Parathyroid adenoma (tissue), 2 donors: ENCODE results near the gene CFAP69.

Experiments used
- H2AFZ ChIP-seq: fragments of 300-600 bp; sonication (generic); one replicate; pipeline ENCODE4 v1.7.0; 2017; ENCODE audit warnings: antibody characterized with exemption, mild to moderate bottlenecking
- H3K27ac ChIP-seq: fragments of 300-600 bp; sonication (generic); one replicate; pipeline ENCODE4 v1.7.0; 2017
- H3K27me3 ChIP-seq: fragments of 300-600 bp; sonication (generic); one replicate; pipeline ENCODE4 v1.7.0; 2017; ENCODE audit warnings: low read length; ENCODE audit not compliant: control insufficient read depth, insufficient read depth
- H3K36me3 ChIP-seq: fragments of 300-600 bp; sonication (generic); one replicate; pipeline ENCODE4 v1.7.0; 2017; ENCODE audit warnings: low read length; ENCODE audit not compliant: control insufficient read depth, insufficient read depth
- H3K4me1 ChIP-seq: fragments of 300-600 bp; sonication (generic); one replicate; pipeline ENCODE4 v1.7.0; 2017; ENCODE audit warnings: control low read depth
- H3K4me2 ChIP-seq: fragments of 300-600 bp; sonication (generic); one replicate; pipeline ENCODE4 v1.7.0; 2017; ENCODE audit warnings: low read length
- H3K4me3 ChIP-seq: fragments of 300-600 bp; sonication (generic); one replicate; pipeline ENCODE4 v1.7.0; 2017; ENCODE audit warnings: low read depth, low read length
- H3K79me2 ChIP-seq: fragments of 300-600 bp; sonication (generic); one replicate; pipeline ENCODE4 v1.7.0; 2017; ENCODE audit warnings: control low read depth
- H3K9ac ChIP-seq: fragments of 300-600 bp; sonication (generic); one replicate; pipeline ENCODE4 v1.7.0; 2017; ENCODE audit warnings: mild to moderate bottlenecking
- H3K9me3 ChIP-seq: fragments of 300-600 bp; sonication (generic); one replicate; pipeline ENCODE4 v1.7.0; 2017; ENCODE audit warnings: low read length; ENCODE audit not compliant: control insufficient read depth
- TF ChIP-seq, protein P1 (sequence below): fragments of 300-600 bp; sonication (generic); IDR thresholded peaks from one replicate; pipeline ENCODE4 v1.7.0; 2017; ENCODE audit warnings: antibody characterized with exemption, mild to moderate bottlenecking
- donor health status: primary hyperparathyroidism.

The CFAP69 gene

DNA sequence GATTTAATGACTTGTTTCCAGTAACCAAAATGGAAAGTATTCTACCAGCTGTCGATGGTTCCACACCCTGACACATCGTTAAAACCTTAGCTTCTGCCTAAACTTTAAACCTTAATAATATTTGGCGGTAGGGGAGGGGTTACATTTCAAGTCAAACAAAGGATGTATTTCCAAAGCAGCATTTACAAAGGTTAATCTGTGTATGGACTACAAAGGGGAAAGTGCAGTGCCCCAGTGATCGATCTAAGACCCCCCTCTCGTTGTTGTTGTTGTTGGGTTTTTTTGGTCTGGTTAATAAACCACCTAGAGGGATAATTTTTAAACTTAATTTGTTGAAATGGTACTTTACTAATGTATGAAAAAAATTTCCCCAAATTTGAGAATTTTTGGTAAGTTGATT lies 34.5 kb upstream of the CFAP69 start:
- no peak overlapping the region for H3K4me3 ChIP-seq
- H3K9ac ChIP-seq = no peak overlapping the region

DNA sequence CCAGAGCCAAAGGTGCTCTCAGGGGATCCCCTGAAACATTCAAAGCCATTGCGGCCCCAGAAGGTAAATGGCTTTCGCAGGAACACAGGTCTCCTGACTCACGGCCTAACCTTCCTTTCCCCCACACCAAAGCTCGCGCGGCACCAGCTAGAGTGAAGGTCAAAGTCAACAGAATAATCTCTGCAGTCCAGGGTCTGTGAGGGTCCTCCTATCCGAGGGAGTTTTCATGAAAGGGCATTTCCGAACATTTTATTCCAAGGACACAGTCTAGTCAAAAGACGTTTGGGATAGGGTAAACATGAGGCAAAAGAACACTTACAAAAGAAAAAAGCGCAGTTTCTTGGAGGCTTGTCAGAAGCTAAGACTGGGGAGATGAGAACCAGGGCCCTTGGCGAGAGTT lies 34.0 kb upstream of the CFAP69 start:
- Histone ChIP-seq H3K4me1 (peaks cover 6% of the 10 kb centered on the region), H3K9me3 (no peaks in the 10 kb centered on the region), H3K4me2 (peak overlapping the region; percentile 94), H3K36me3 (no peaks in the 10 kb centered on the region), H2AFZ (peak overlapping the region; percentile 93), H3K79me2 (no peaks in the 10 kb centered on the region), H3K27me3 (no peaks in the 10 kb centered on the region), H3K4me3 (peak overlapping the region; percentile 79), H3K27ac (peak overlapping the region; percentile 80), H3K9ac (no peak overlapping the region)
- TF ChIP-seq, protein P1, sequence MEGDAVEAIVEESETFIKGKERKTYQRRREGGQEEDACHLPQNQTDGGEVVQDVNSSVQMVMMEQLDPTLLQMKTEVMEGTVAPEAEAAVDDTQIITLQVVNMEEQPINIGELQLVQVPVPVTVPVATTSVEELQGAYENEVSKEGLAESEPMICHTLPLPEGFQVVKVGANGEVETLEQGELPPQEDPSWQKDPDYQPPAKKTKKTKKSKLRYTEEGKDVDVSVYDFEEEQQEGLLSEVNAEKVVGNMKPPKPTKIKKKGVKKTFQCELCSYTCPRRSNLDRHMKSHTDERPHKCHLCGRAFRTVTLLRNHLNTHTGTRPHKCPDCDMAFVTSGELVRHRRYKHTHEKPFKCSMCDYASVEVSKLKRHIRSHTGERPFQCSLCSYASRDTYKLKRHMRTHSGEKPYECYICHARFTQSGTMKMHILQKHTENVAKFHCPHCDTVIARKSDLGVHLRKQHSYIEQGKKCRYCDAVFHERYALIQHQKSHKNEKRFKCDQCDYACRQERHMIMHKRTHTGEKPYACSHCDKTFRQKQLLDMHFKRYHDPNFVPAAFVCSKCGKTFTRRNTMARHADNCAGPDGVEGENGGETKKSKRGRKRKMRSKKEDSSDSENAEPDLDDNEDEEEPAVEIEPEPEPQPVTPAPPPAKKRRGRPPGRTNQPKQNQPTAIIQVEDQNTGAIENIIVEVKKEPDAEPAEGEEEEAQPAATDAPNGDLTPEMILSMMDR = no peak

More for the DNA sequence above, 34.5 kb upstream of the CFAP69 start:
- H3K4me2 ChIP-seq = no peak overlapping the region
- no peak overlapping the region for H3K27ac ChIP-seq
- no peaks in the 10 kb centered on the region for H3K79me2 ChIP-seq
- no peaks in the 10 kb centered on the region for H3K9me3 ChIP-seq
- H2AFZ ChIP-seq = no peak overlapping the region
- no peaks in the 10 kb centered on the region for H3K36me3 ChIP-seq
- no peaks in the 10 kb centered on the region for H3K27me3 ChIP-seq
- H3K4me1 ChIP-seq = peaks cover 6% of the 10 kb centered on the region
- TF ChIP-seq, protein P1 = no peak

DNA sequence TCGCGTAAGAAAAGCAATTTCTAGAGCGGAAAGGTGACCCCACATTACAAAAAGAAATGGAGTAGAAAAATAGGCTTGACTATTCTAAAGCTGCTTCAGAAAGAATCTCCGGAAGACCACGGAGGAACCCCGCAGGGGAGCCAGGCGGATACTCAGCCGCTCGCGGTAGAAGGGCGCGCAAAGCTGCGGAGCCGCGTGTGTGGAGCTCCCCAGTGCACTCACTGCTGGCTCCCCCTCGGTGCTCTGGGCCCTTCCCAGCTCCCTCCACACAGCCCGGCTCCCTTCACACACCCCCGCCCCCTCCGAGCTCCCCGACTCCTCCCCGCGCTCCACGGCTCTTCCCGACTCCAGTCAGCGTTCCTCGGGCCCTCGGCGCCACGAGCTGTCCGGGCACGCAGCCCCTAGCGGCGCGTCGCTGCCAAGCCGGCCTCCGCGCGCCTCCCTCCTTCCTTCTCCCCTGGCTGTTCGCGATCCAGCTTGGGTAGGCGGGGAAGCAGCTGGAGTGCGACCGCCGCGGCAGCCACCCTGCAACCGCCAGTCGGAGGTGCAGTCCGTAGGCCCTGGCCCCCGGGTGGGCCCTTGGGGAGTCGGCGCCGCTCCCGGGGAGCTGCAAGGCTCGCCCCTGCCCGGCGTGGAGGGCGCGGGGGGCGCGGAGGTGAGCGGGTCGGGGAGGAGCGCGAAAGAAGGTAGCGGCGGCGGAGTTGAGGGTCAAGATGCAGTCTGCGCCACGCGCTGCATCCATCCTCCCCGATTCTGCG lies 33.4 kb upstream of the CFAP69 start, which contains the start of gene STEAP2:
TSS of gene STEAP2 (plus strand) at position 350 of the 758 bp plus-strand sequence. CDS start 13,343 bp downstream, outside the sequence.
- Histone ChIP-seq H3K36me3 (no peaks in the 10 kb centered on the region), H3K4me2 (peak within 1 kb of the TSS; percentile 94), H3K79me2 (no peaks in the 10 kb centered on the region), H3K4me1 (peaks cover 6% of the 10 kb centered on the region), H3K27ac (peak within 1 kb of the TSS; percentile 80), H3K9me3 (no peaks in the 10 kb centered on the region), H3K4me3 (peak within 1 kb of the TSS; percentile 79), H3K9ac (peak within 1 kb of the TSS; percentile 56), H3K27me3 (no peaks in the 10 kb centered on the region), H2AFZ (peak within 1 kb of the TSS; percentile 93)
- TF ChIP-seq, protein P1 = peak; percentile 82

DNA sequence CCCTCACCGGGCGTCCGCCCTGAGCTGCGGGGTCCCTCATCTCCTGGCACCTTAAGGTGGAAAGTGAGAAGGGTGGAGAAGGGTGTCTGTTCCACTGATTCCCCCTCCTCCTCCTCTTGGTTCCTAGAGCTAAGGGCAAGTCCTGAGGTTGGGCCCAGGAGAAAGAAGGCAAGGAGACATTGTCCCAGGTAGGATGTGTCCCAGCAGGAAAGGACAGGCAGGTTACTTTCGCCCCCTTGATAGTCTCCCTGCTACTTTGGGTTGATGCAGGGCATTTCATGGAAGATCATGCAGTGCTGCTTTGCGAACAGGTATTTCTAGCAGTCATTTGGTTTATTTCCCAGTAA lies 32.9 kb upstream of the CFAP69 start:
- H3K27ac ChIP-seq = peak overlapping the region; percentile 80
- H2AFZ ChIP-seq = peak overlapping the region; percentile 93
- H3K4me2 ChIP-seq = peak overlapping the region; percentile 94
- peak overlapping the region; percentile 79 for H3K4me3 ChIP-seq
- H3K27me3 ChIP-seq = no peaks in the 10 kb centered on the region
- peaks cover 6% of the 10 kb centered on the region for H3K4me1 ChIP-seq
- TF ChIP-seq, protein P1 = no peak
- no peaks in the 10 kb centered on the region for H3K9me3 ChIP-seq
- H3K9ac ChIP-seq = peak overlapping the region; percentile 56
- no peaks in the 10 kb centered on the region for H3K36me3 ChIP-seq
- H3K79me2 ChIP-seq = no peaks in the 10 kb centered on the region

DNA sequence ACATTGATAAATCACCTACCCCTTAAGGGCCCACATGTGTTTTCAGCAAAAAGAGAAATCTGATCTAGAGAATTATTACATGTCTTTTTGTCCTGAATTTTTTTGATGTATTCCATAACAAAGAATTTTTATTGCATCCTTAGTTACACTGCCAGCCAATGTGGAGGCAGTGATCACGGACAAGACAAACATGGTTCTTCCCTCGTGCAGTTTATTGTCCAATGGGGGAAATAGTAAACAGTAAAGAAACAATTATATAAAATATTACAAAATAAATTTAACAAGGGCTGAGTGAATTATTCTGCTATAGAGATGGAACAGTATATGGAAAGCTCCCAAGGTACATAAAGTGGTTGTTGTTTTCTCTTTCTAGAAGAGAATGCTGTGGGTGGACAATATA lies 31.5 kb upstream of the CFAP69 start:
- H3K9me3 ChIP-seq = no peaks in the 10 kb centered on the region
- no peak overlapping the region for H3K9ac ChIP-seq
- H2AFZ ChIP-seq = no peak overlapping the region
- TF ChIP-seq, protein P1 = no peak
- no peak overlapping the region for H3K4me3 ChIP-seq
- H3K36me3 ChIP-seq = no peaks in the 10 kb centered on the region
- no peaks in the 10 kb centered on the region for H3K27me3 ChIP-seq
- no peak overlapping the region for H3K27ac ChIP-seq
- H3K79me2 ChIP-seq = peaks cover 3% of the 10 kb centered on the region
- no peak overlapping the region for H3K4me2 ChIP-seq
- H3K4me1 ChIP-seq = peaks cover 6% of the 10 kb centered on the region
